H1 (cell line): Measurements from ENCODE around the gene RHEX. TPM values are rescaled to one million over a fixed set of nuclear protein-coding genes. Genes with fewer than 3 reads are reported as not detected.

Experiments
- CTCF ChIA-PET: fragments of 300-600 bp; sonication (Branson Sonifier 250); formaldehyde crosslinking; loops from one replicate; lab custom pipeline; 2021; ENCODE audit not compliant: partially characterized antibody; lab: Charles Lee
- POLR2A ChIA-PET: fragments of 300-600 bp; sonication (Branson Sonifier 250); formaldehyde crosslinking; loops from one replicate; lab custom pipeline; 2021; ENCODE audit warnings: inconsistent platforms; ENCODE audit not compliant: partially characterized antibody; lab: Charles Lee
- DNase-seq, 2 experiments: peaks; one replicate each; pipeline versions ENCODE4 v3.0.0 to v3.0.0-alpha.2; 2010 to 2022; ENCODE audit warnings: low spot score in 2 of 2, low read depth in 1 of 2, mixed read lengths in 1 of 2
- FAIRE-seq: peaks from 2 replicates; lab custom pipeline; 2011; peaks lifted over from hg19 to GRCh38; lab: Jason Lieb, UNC
- H2AFZ ChIP-seq: 2 replicates; pipeline ENCODE4 v1.8.1; 2012; ENCODE audit warnings: low read length, inconsistent platforms
- H2AK5ac ChIP-seq: 2 replicates; pipeline ENCODE4 v1.6.1; 2013; ENCODE audit warnings: low read depth, low read length
- H2BK120ac ChIP-seq: replicated peaks from 2 replicates; pipeline ENCODE3; 2013; ENCODE audit warnings: low read depth, low read length, inconsistent platforms
- H2BK12ac ChIP-seq: 2 replicates; pipeline ENCODE4 v1.6.1; 2013; ENCODE audit warnings: low read depth, low read length
- H2BK15ac ChIP-seq: 2 replicates; pipeline ENCODE4 v1.6.1; 2013; ENCODE audit warnings: low read length
- H2BK20ac ChIP-seq: 2 replicates; pipeline ENCODE4 v1.6.1; 2013; ENCODE audit warnings: low read length
- H2BK5ac ChIP-seq: 2 replicates; pipeline ENCODE4 v1.6.1; 2013; ENCODE audit warnings: low read depth, low read length
- H3K14ac ChIP-seq: 2 replicates; pipeline ENCODE4 v1.6.1; 2013; ENCODE audit warnings: inconsistent platforms; ENCODE audit not compliant: insufficient read length
- H3K18ac ChIP-seq: 2 replicates; pipeline ENCODE4 v1.6.1; 2013; ENCODE audit warnings: low read length; ENCODE audit errors: extremely low read depth
- H3K23ac ChIP-seq: 2 replicates; pipeline ENCODE4 v1.6.1; 2013; ENCODE audit warnings: inconsistent platforms; ENCODE audit not compliant: insufficient read length
- H3K23me2 ChIP-seq: 2 replicates; pipeline ENCODE4 v1.6.1; 2013; ENCODE audit warnings: low read depth, low read length
- H3K27ac ChIP-seq: 2 replicates; pipeline ENCODE4 v1.6.1; 2011; ENCODE audit warnings: low read depth, low read length, inconsistent platforms
- H3K27me3 ChIP-seq, 4 experiments: replicated peaks in 1 of 4; 1 replicate in 1 of 4; 2 replicates in 3 of 4; pipeline versions ENCODE4 v1.6.1 to v1.8.1; 2011 to 2013; ENCODE audit warnings: low read length in 3 of 4, mild to moderate bottlenecking in 3 of 4, inconsistent platforms in 2 of 4, mixed read lengths in 2 of 4, moderate library complexity in 1 of 4; ENCODE audit not compliant: control insufficient read depth in 3 of 4, insufficient read depth in 3 of 4; ENCODE audit errors: extremely low read depth in 1 of 4
- H3K36me3 ChIP-seq, 4 experiments: 2 replicates each; pipeline versions ENCODE4 v1.6.1 to v1.8.1; 2011 to 2013; ENCODE audit warnings: mild to moderate bottlenecking in 4 of 4, low read length in 3 of 4, moderate library complexity in 2 of 4, control low read depth in 1 of 4, inconsistent platforms in 1 of 4; ENCODE audit not compliant: insufficient read depth in 4 of 4, control insufficient read depth in 2 of 4
- H3K4ac ChIP-seq: replicated peaks from 2 replicates; pipeline ENCODE3; 2013; ENCODE audit warnings: low read length, low read depth, mixed read lengths, inconsistent platforms; ENCODE audit not compliant: insufficient read length
- H3K4me1 ChIP-seq, 4 experiments: replicated peaks in 1 of 4; 1 replicate in 1 of 4; 2 replicates in 3 of 4; pipeline versions ENCODE4 v1.6.1 to v1.8.1; 2011 to 2013; ENCODE audit warnings: low read length in 3 of 4, inconsistent platforms in 2 of 4, mixed read lengths in 1 of 4; ENCODE audit not compliant: insufficient read depth in 4 of 4, control insufficient read depth in 3 of 4
- H3K4me2 ChIP-seq, 2 experiments: 2 replicates each; pipeline versions ENCODE4 v1.6.1 to v1.8.1; 2011 to 2013; ENCODE audit warnings: low read depth in 2 of 2, low read length in 2 of 2, control low read depth in 1 of 2, inconsistent platforms in 1 of 2, mild to moderate bottlenecking in 1 of 2; ENCODE audit not compliant: insufficient read depth in 1 of 2
- H3K4me3 ChIP-seq, 4 experiments: fragments of 200-600, 300-600 bp in 1 of 4; sonication (generic), shearing (Covaris generic), sonication (Bioruptor Twin) in 1 of 4; 2 replicates each; pipeline versions ENCODE4 v1.5.1 to v1.8.1; 2011 to 2016; ENCODE audit warnings: low read length in 4 of 4, low read depth in 3 of 4, control low read depth in 2 of 4, inconsistent platforms in 2 of 4, mild to moderate bottlenecking in 2 of 4, mixed read lengths in 1 of 4, moderate library complexity in 1 of 4; ENCODE audit not compliant: insufficient read depth in 2 of 4; ENCODE audit errors: extremely low read depth in 1 of 4
- H3K56ac ChIP-seq: replicated peaks from 2 replicates; pipeline ENCODE3; 2013; ENCODE audit warnings: low read depth, mild to moderate bottlenecking, mixed read lengths, low read length, inconsistent platforms; ENCODE audit not compliant: insufficient read length
- H3K79me1 ChIP-seq: 2 replicates; pipeline ENCODE4 v1.6.1; 2013; ENCODE audit warnings: low read depth, low read length, control low read depth
- H3K79me2 ChIP-seq, 2 experiments: 2 replicates each; pipeline versions ENCODE4 v1.6.1 to v1.8.1; 2012 to 2013; ENCODE audit warnings: low read length in 2 of 2, mild to moderate bottlenecking in 2 of 2, inconsistent platforms in 1 of 2; ENCODE audit not compliant: insufficient read depth in 2 of 2, control insufficient read depth in 1 of 2
- H3K9ac ChIP-seq, 4 experiments: replicated peaks in 1 of 4; 1 replicate in 1 of 4; 2 replicates in 3 of 4; pipeline versions ENCODE4 v1.6.1 to v1.8.1; 2011 to 2013; ENCODE audit warnings: low read depth in 3 of 4, low read length in 3 of 4, control low read depth in 2 of 4, mild to moderate bottlenecking in 2 of 4, moderate library complexity in 2 of 4, inconsistent platforms in 1 of 4; ENCODE audit errors: extremely low read depth in 1 of 4
- H3K9me3 ChIP-seq, 2 experiments: 2 replicates each; pipeline versions ENCODE4 v1.6.1 to v1.8.1; 2012 to 2013; ENCODE audit warnings: mild to moderate bottlenecking in 2 of 2, moderate library complexity in 2 of 2, control low read depth in 1 of 2, inconsistent platforms in 1 of 2, low read depth in 1 of 2, low read length in 1 of 2, mixed read lengths in 1 of 2; ENCODE audit not compliant: insufficient read depth in 2 of 2
- H4K20me1 ChIP-seq, 2 experiments: replicated peaks in 1 of 2; 2 replicates each; pipeline versions ENCODE3 to v1.8.1; 2011 to 2013; ENCODE audit warnings: inconsistent platforms in 2 of 2, low read length in 2 of 2, mild to moderate bottlenecking in 1 of 2; ENCODE audit not compliant: insufficient read depth in 2 of 2, control insufficient read depth in 1 of 2
- H4K5ac ChIP-seq: 2 replicates; pipeline ENCODE4 v1.6.1; 2013; ENCODE audit warnings: low read length, low read depth, mixed read lengths, inconsistent platforms; ENCODE audit not compliant: insufficient read length
- H4K8ac ChIP-seq: 2 replicates; pipeline ENCODE4 v1.8.0; 2013; ENCODE audit warnings: mild to moderate bottlenecking, moderate library complexity, low read length, inconsistent platforms; ENCODE audit not compliant: insufficient read depth; ENCODE audit errors: extremely low read depth
- H4K91ac ChIP-seq: replicated peaks from 2 replicates; pipeline ENCODE3; 2013; ENCODE audit warnings: low read length, mixed read lengths, inconsistent platforms; ENCODE audit not compliant: insufficient read length
- ATF2 ChIP-seq: IDR thresholded peaks from 2 replicates; pipeline ENCODE4 v1.6.1; 2012; ENCODE audit warnings: low read length, inconsistent platforms
- CEBPB ChIP-seq: IDR thresholded peaks from 2 replicates; pipeline ENCODE4 v1.6.1; 2012; ENCODE audit warnings: low read depth, low read length
- CHD1 ChIP-seq: IDR thresholded peaks from 2 replicates; pipeline ENCODE4 v1.6.1; 2012; ENCODE audit warnings: low read depth, low read length, improper control_type of control experiment
- CHD2 ChIP-seq: IDR thresholded peaks from 2 replicates; pipeline ENCODE4 v1.6.1; 2012; ENCODE audit warnings: low read length, improper control_type of control experiment
- CTCF ChIP-seq, 3 experiments: IDR thresholded peaks; 1 replicate in 2 of 3; 2 replicates in 1 of 3; pipeline versions ENCODE4 v1.5.1 to v1.6.1; 2011; ENCODE audit warnings: low read length in 3 of 3, mild to moderate bottlenecking in 3 of 3, inconsistent platforms in 2 of 3, low read depth in 1 of 3, moderate library complexity in 1 of 3; ENCODE audit not compliant: insufficient read depth in 1 of 3; ENCODE audit errors: control extremely low read depth in 1 of 3
- EGR1 ChIP-seq: IDR thresholded peaks from 2 replicates; pipeline ENCODE4 v1.6.1; 2011; ENCODE audit warnings: low read depth, low read length, borderline replicate concordance
- EP300 ChIP-seq, 2 experiments: IDR thresholded peaks; 1 replicate in 1 of 2; 2 replicates in 1 of 2; pipeline ENCODE4 v1.6.1; 2011 to 2012; ENCODE audit warnings: low read depth in 2 of 2, low read length in 2 of 2, mild to moderate bottlenecking in 2 of 2, borderline replicate concordance in 1 of 2, inconsistent platforms in 1 of 2, moderate library complexity in 1 of 2
- RFX5 ChIP-seq: IDR thresholded peaks from 2 replicates; pipeline ENCODE4 v1.6.1; 2011; ENCODE audit warnings: low read depth, low read length, improper control_type of control experiment, borderline replicate concordance
- SIX5 ChIP-seq: IDR thresholded peaks from 2 replicates; pipeline ENCODE4 v1.6.1; 2011; ENCODE audit warnings: mild to moderate bottlenecking, low read depth, low read length
- TAF7 ChIP-seq: optimal IDR thresholded peaks from 2 replicates; pipeline ENCODE3; 2011; ENCODE audit warnings: low read depth, mild to moderate bottlenecking, inconsistent platforms, low read length, moderate library complexity, borderline replicate concordance
- WGBS, 2 experiments: shearing (Covaris generic) in 1 of 2; methylation state at CpG; one replicate each; pipeline versions ENCODE4 v1.1.6 to v1.1.7; 2013 to 2015; ENCODE audit warnings: low lambda C conversion rate in 2 of 2, mixed read lengths in 2 of 2, inconsistent platforms in 1 of 2, low coverage in 1 of 2, missing lambda C conversion rate in 1 of 2; ENCODE audit not compliant: insufficient replicate concordance in 2 of 2, insufficient coverage in 1 of 2, insufficient read length in 1 of 2; ENCODE audit errors: extremely low coverage in 1 of 2, missing lambda C conversion rate in 1 of 2; 5-methylcytosine and 5-hydroxymethylcytosine counted together
- polyA plus RNA-seq, 7 experiments: library from polyadenylated mRNA; depleted of rRNA in 3 of 7; stranded (reverse) in 5 of 7; unstranded in 2 of 7; fragments of >200 nt in 5 of 7; fragments of 200-250 nt in 2 of 7; gene quantifications; 1 replicate in 5 of 7; 2 replicates in 1 of 7; 4 replicates in 1 of 7; pipeline versions ENCODE4 v1.2.1 to v1.2.3, GENCODE V29; 2011 to 2013; ENCODE audit warnings: missing spikeins in 2 of 7, mixed read lengths in 2 of 7
- total RNA-seq: library from RNA; stranded (reverse); fragmentation: NEBNext Ultra II Directional; extraction: Animal tissue kit (Norgen Biotek cat#: 25700); gene quantifications from 2 replicates; pipeline ENCODE4 v1.2.1, GENCODE V29; 2021

Gene RHEX
- total and polyA plus RNA-seq, 2 of the 8 experiments (the other 6 are each of a cell fraction or from before 2014, with no cell fraction given): not detected

GRCh38 chr1:206097381-206097780 lies 44.4 kb downstream of the RHEX start:
- H3K9me3 ChIP-seq: no peaks in the 10 kb centered on the region
- no peak overlapping the region for H2BK5ac ChIP-seq
- FAIRE-seq: no peak
- H2AK5ac ChIP-seq: no peak overlapping the region
- H4K20me1 ChIP-seq: no peaks in the 10 kb centered on the region
- no peak overlapping the region for H2BK20ac ChIP-seq
- H2BK12ac ChIP-seq: no peak overlapping the region
- no peak overlapping the region; the same call in 1 of the 2 replicates for H4K8ac ChIP-seq
- H3K56ac ChIP-seq: no peak overlapping the region
- no peak overlapping the region for H3K9ac ChIP-seq
- no peak overlapping the region for H3K27ac ChIP-seq
- no peak overlapping the region for H4K5ac ChIP-seq
- ChIA-PET POLR2A (no interaction called here), CTCF (interaction anchor here (0.9 to 16.5 kb wide), 3 partner anchors 8 to 115 kb away, joined by 3 to 262 read pairs (median 31); partner anchors contain the start of gene RAB7B)
- H3K4me1 ChIP-seq: no peaks in the 10 kb centered on the region; a peak in 1 of 7 replicates
- no peak overlapping the region for H3K18ac ChIP-seq
- 95% methylated on average over 3 of the region's 3 CpGs; no CpG with 5 or more reads in 1 of the 2 experiments for WGBS, 2 experiments
- no peak overlapping the region for H2BK15ac ChIP-seq
- no peak overlapping the region for H3K4ac ChIP-seq
- H2AFZ ChIP-seq: no peak overlapping the region
- no peak overlapping the region for H3K4me3 ChIP-seq
- H3K23me2 ChIP-seq: no peaks in the 10 kb centered on the region
- H3K27me3 ChIP-seq: no peaks in the 10 kb centered on the region
- DNase-seq: no peak
- H3K79me1 ChIP-seq: no peaks in the 10 kb centered on the region
- H3K79me2 ChIP-seq: no peaks in the 10 kb centered on the region
- no peak overlapping the region for H4K91ac ChIP-seq
- no peak overlapping the region for H2BK120ac ChIP-seq
- H3K14ac ChIP-seq: no peak overlapping the region
- H3K23ac ChIP-seq: no peak overlapping the region
- no peak overlapping the region for H3K4me2 ChIP-seq
- H3K36me3 ChIP-seq: no peaks in the 10 kb centered on the region
- no peak for TF ChIP-seq CHD2
- TF ChIP-seq SIX5: no peak
- no peak for TF ChIP-seq RFX5
- TF ChIP-seq EGR1: no peak
- no peak for TF ChIP-seq CTCF (IDR thresholded peaks at IDR 0.05; ENCODE audit: control extremely low read depth in 1 of 3, insufficient read depth in 1 of 3, low read depth in 1 of 3, low read length in 3 of 3)
- TF ChIP-seq EP300 (IDR thresholded peaks at IDR 0.05; ENCODE audit: borderline replicate concordance in 1 of 2, low read depth in 2 of 2, low read length in 2 of 2): no peak
- no peak for TF ChIP-seq CEBPB
- no peak for TF ChIP-seq ATF2
- no peak for TF ChIP-seq CHD1
- TF ChIP-seq TAF7: no peak
